ENCODE measurements around the gene MEN1.

MEN1 gene

GRCh38 chr11:64803158-64803845 lies 7.0 kb downstream of the MEN1 start, which contains the start of gene MAP4K2:
MAP4K2 (minus strand) TSS chr11:64803214; CDS start chr11:64803149, 65 bp downstream.
- Histone ChIP-seq H3K4me3 (ENCODE audit: low read length) (peak within 1 kb of the TSS; percentile 73), H3K9me2 (replicated peaks; ENCODE audit: insufficient read depth, low read length) (no peaks in the 10 kb centered on the region), H3K9me3 (replicated peaks; ENCODE audit: insufficient read depth, low read length) (no peaks in the 10 kb centered on the region), H2AFZ (ENCODE audit: low read length) (peak within 1 kb of the TSS; percentile 82), H3K9ac (ENCODE audit: low read length) (peak within 1 kb of the TSS; percentile 60), H3K27ac (ENCODE audit: low read length) (peak within 1 kb of the TSS; percentile 20; the same call in 1 of the 2 replicates), H3K4me1 (ENCODE audit: low read length) (peaks cover 6% of the 10 kb centered on the region; the same call in 1 of the 2 replicates), H3F3A (ENCODE audit: insufficient read depth, low read length) (peaks cover 6% of the 10 kb centered on the region; the same call in 1 of the 2 replicates), H4K20me1 (ENCODE audit: insufficient read depth, low read length) (no peaks in the 10 kb centered on the region), H3K4me2 (ENCODE audit: low read depth, low read length) (peak within 1 kb of the TSS; percentile 86), H3K79me2 (ENCODE audit: low read length) (no peaks in the 10 kb centered on the region), H3K27me3 (replicated peaks; ENCODE audit: insufficient read depth, low read length) (no peaks in the 10 kb centered on the region), H3K36me3 (replicated peaks; ENCODE audit: insufficient read depth, low read length) (no peaks in the 10 kb centered on the region)
- DNase-seq, result peak; percentile 86
- TF ChIP-seq EZH2phosphoT487 (IDR thresholded peaks at IDR 0.05; ENCODE audit: low read length) (no peak), CTCF (IDR thresholded peaks at IDR 0.05; ENCODE audit: low read length) (no peak), EZH2 (optimal IDR thresholded peaks at IDR 0.05; ENCODE audit: low read depth, low read length) (no peak)

GRCh38 chr11:64802370-64803157 lies 7.8 kb downstream of the MEN1 start:
- H2AFZ ChIP-seq (ENCODE audit: low read length), result peak overlapping the region; percentile 80
- no peak for DNase-seq
- no peaks in the 10 kb centered on the region for H3K9me2 ChIP-seq (replicated peaks; ENCODE audit: insufficient read depth, low read length)
- H3K27me3 ChIP-seq (replicated peaks; ENCODE audit: insufficient read depth, low read length), result no peaks in the 10 kb centered on the region
- TF ChIP-seq EZH2phosphoT487 (IDR thresholded peaks at IDR 0.05; ENCODE audit: low read length) (no peak), CTCF (IDR thresholded peaks at IDR 0.05; ENCODE audit: low read length) (no peak), EZH2 (optimal IDR thresholded peaks at IDR 0.05; ENCODE audit: low read depth, low read length) (no peak)
- no peaks in the 10 kb centered on the region for H3K36me3 ChIP-seq (replicated peaks; ENCODE audit: insufficient read depth, low read length)
- H3K4me3 ChIP-seq (ENCODE audit: low read length), result peak overlapping the region; percentile 66
- no peak overlapping the region for H3K27ac ChIP-seq (ENCODE audit: low read length)
- peaks cover 6% of the 10 kb centered on the region; the same call in 1 of the 2 replicates for H3K4me1 ChIP-seq (ENCODE audit: low read length)
- H3K4me2 ChIP-seq (ENCODE audit: low read depth, low read length), result peak overlapping the region; percentile 79
- no peaks in the 10 kb centered on the region for H4K20me1 ChIP-seq (ENCODE audit: insufficient read depth, low read length)
- peak overlapping the region; percentile 51 for H3K9ac ChIP-seq (ENCODE audit: low read length)
- H3K9me3 ChIP-seq (replicated peaks; ENCODE audit: insufficient read depth, low read length), result no peaks in the 10 kb centered on the region
- no peaks in the 10 kb centered on the region for H3K79me2 ChIP-seq (ENCODE audit: low read length)
- peaks cover 6% of the 10 kb centered on the region; the same call in 1 of the 2 replicates for H3F3A ChIP-seq (ENCODE audit: insufficient read depth, low read length)

- no peak for DNase-seq
- H4K20me1 ChIP-seq (ENCODE audit: insufficient read depth, low read length), result no peaks in the 10 kb centered on the region
- no peaks in the 10 kb centered on the region for H3K79me2 ChIP-seq (ENCODE audit: low read length)
- no peak overlapping the region for H3K9ac ChIP-seq (ENCODE audit: low read length)
- TF ChIP-seq CTCF (IDR thresholded peaks at IDR 0.05; ENCODE audit: low read length) (no peak), EZH2 (optimal IDR thresholded peaks at IDR 0.05; ENCODE audit: low read depth, low read length) (no peak), EZH2phosphoT487 (IDR thresholded peaks at IDR 0.05; ENCODE audit: low read length) (no peak)
- H3K36me3 ChIP-seq (replicated peaks; ENCODE audit: insufficient read depth, low read length), result no peaks in the 10 kb centered on the region
- no peak overlapping the region for H2AFZ ChIP-seq (ENCODE audit: low read length)
- no peak overlapping the region for H3K27ac ChIP-seq (ENCODE audit: low read length)
- H3K4me3 ChIP-seq (ENCODE audit: low read length), result peak overlapping the region; percentile 66; the same call in 1 of the 2 replicates
- no peaks in the 10 kb centered on the region for H3K9me3 ChIP-seq (replicated peaks; ENCODE audit: insufficient read depth, low read length)
- H3K4me2 ChIP-seq (ENCODE audit: low read depth, low read length), result peak overlapping the region; percentile 79; the same call in 1 of the 2 replicates
- peaks cover 6% of the 10 kb centered on the region; the same call in 1 of the 2 replicates for H3K4me1 ChIP-seq (ENCODE audit: low read length)
- peaks cover 6% of the 10 kb centered on the region; the same call in 1 of the 2 replicates for H3F3A ChIP-seq (ENCODE audit: insufficient read depth, low read length)
- no peaks in the 10 kb centered on the region for H3K27me3 ChIP-seq (replicated peaks; ENCODE audit: insufficient read depth, low read length)
- H3K9me2 ChIP-seq (replicated peaks; ENCODE audit: insufficient read depth, low read length), result no peaks in the 10 kb centered on the region
Observed at GRCh38 chr11:64801561-64802369, 8.6 kb downstream of the MEN1 start.
